CD4-positive, alpha-beta T cell treated with Interleukin-15 for 4 hours (primary cell): ENCODE measurements around the gene TUBGCP3.
"Not testable (repeated sequence)": the region's sequence is repeated elsewhere in the genome, so short reads cannot be mapped to it uniquely, and the experiment has no call there.

Source experiments
- DNase-seq: peaks from one replicate; pipeline ENCODE4 v3.0.0-alpha.2; 2020; ENCODE audit warnings: low spot score

TUBGCP3 gene

DNA sequence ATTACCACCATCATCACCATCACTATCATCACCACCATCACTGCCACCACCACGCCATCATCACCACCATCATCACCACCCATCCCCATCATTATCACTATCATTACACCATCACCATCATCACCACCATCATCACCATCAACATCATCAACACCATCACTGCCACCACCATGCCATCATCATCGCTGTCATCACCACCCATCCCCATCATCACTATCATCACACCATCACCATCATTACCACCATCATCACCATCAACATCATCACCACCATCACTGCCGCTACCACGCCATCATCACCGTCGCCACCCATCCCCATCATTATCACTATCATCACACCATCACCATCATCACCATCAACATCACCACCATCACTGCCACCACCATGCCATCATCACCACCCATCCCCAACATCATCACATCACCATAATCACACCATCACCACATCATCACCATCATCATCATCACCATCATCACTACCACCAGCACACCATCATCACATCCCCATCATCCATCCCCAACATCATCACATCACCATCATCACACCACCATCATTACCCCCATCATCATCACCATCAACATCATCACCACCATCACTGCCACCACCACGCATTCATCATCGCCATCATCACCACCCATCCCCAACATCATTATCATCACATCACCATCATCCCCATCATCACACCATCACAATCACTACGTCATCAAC, 61.7 kb downstream of the TUBGCP3 start:
- no peak for DNase-seq

DNA sequence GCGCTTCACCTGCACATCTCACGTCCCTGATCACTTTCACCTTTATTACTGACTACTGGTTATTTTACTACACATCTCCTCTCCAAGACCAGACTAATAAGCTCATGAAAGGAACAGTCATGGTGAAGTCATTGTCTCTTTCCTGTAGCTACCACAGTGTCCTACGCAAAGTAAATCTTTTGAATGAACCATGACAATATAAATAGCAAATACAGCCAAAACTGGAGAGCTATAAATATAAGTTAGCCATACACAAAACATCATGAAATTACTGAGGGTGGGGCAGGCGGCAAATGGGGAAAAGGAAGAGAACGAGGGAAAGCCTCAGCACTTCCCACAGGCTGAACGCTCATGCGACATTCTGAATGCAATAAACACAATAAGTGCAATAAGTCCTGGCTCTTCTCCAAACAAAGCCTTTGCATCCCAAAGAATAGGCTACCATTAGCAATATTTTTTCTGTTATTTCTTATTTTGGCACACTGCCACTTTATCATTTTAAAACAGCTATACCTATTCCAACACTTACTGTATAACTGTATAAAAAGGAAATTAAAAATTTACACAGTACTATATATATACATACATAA, 62.5 kb downstream of the TUBGCP3 start:
- DNase-seq: no peak

DNA sequence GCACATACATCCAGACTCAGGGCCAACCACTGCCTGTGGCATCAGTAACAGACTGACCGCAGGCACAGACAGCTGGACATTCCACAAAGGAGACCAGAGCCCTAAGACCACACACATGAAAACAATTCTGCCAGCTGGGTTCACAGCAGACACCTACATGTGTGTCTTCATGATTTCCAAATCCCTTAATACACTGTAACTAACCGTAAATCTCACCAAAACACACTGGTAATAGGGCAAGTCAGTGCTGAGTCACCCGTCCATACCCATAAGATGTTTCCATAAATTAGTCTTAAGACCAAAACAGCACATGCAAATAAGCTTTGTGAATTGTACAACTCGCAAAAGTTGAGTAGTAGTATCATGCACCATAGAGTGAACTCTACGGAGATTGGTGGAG, 65.4 kb downstream of the TUBGCP3 start:
- DNase-seq: no peak

DNA sequence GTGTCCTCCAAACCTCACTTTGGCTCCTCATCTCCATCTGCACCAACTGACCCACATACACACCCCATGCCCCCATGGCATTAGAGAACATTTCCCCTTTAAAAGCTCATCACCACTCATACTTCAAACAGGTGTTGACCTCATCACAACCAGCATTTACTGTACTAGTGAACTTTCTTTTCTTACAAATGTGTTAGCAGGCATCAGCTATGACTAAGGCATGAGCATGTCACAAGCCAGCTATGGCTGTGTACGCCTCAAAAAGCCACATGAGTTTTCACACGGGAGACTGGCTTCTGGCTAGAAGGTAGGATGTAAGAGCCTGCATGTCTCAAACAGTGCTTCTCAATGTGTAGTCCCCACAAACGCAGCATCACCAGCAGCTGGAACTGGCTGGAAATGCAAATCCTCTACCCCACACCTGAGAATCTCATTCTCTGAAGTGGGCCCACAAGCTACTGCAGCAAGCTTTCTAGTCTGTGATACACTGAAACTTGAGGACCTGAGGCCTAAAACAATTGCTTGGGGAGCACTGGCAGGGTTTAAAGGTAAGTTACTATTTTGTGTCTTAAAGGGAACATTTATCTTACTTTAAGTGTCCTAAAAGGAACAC, 66.8 kb downstream of the TUBGCP3 start:
- DNase-seq: no peak

DNA sequence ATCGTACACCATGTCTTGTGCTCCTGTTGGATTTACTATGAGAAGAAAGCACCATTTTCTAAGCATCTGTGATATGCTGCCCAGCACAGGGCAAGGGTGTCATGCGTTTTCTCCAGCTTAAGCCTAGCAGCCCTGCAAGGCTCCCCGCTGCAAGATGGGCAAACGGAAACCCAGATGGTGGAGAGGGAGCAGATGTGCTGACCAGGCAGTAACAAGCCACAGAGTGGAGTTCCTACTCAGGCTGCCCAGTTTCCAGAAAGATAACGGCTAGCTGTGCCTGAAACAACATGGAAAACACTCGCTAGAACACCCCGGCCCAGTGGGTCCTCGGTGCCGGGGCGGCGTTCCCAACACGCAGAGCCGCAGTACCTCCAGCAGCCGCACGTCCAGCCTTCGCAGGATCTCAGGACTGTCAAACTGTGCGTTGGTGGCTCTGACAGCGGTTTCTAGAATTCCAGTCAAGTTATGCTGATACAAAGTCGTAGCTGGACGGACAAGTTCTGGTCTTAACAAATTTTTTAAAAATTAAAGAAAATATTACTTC, 68.4 kb downstream of the TUBGCP3 start:
- no peak for DNase-seq

DNA sequence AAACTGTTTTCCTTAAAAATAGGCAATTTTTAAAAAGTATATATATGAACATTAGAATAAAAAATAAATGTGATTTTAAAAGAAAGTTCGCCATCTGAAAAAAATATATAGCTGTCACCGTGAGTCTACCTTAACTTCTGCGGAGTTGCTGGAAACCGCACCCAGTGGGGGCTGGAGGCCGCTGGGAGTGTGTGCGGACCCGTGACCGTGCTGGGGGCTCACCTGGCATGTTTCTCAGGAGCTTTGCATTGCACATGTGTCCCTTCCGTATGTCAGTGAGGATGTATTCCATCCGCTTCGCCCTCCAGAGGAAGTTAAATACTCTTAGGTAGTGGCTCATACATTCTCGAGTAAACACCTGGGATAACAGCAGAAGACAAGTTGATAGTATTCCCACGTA, 71.7 kb downstream of the TUBGCP3 start:
- no peak for DNase-seq

DNA sequence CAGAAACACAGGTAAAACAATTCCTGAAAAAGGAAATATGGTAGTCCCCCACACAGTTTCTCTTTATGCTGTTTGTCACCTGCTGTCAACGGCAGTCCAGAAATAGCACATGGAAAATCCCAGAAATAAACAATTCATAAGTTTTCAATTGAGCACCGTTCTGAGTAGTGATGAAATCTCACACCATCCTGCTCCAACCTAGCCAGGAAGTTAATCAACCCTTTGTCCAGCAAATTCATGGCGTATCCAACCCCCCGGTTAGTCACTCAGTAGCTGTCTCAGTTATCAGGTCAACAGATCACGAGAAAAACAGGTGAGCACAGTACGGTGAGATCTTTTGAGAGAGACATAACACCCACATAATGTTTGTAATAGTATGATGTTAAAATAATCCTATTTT, 74.2 kb downstream of the TUBGCP3 start:
- DNase-seq: no peak

DNA sequence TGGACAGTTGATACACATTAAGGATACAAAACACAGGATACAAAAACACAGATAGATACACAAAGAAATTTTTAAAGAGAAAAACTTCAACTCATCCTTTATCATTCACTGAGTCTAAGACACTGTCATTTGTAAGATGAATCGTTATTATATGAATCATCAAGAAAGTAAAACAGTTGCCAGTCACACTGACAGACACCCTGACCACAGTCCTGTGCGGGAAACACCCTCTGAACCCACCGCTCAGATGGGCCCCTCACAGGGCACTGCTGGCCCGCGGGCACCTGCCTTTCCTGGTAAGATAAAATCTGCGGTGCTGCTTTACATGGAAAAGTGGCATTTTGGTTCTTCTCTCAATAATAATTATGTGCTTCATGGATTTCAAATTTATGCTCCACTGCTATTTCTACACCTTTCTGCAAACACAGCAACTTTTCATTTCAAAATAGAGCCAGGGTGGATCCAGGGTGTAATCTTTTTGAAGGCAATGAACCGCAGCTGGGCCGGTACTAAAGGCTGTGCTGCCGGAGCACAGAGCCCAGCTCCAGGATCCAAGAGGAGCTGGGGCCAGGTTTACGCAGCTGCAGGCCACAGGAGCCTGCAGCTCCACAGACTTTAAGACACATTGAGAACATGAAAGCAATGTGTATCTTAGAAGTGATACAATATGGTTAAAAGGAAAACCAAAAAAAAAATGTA, 76.8 kb downstream of the TUBGCP3 start:
- no peak for DNase-seq

DNA sequence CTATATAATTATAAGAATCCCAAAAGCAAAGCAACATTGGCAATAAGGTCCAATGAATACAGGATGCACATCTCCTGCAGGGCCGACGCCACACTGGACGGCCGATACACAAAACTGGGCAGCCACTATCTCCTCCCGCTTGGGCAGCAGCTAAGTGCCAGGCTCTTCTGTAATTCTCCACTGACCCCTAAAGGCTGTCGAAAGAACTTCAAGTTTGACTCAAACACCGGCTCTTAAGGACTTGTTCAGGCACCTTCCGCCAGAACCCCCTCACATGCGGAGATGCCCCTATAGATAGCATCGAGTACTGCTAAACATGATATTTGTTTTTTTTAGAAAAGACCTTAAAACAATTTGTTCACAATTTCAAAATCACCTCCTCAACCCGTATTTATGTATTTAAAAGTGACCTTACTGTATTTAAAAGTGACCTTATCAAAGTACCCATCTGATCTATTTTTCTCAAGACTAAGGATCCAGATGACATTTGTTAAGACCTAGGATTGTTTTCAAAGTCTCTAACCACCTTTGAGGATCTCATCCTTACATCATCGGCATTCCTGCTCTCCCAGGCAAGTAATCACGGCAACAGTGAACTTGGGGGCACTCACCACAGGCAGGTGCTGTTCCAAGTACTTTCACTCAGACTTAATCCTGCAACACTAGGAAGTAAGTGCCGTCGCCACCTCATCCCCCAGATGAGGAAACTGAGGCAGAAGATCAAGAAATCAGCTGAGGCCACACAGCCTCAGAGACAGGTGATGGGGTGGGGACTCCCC, 77.8 kb downstream of the TUBGCP3 start:
- no peak for DNase-seq

DNA sequence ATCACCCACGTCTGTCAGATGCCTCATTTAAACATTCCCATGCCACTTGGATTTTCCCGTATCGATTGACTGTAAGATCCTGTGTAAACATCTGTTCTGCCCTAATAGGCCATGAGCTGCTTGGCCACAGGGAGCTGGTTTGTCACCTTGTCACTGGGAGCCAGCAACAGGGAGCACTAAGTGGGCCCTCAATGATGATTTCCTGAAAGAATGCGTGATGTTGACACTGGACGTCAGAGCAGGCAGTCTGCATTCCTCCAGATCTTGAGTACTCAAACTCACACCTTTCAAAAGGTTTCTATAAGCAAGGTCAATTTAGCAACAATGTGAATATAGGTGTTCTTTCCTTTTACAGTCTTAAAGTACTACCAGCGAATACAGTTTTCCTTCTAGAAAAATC, 78.8 kb downstream of the TUBGCP3 start:
- DNase-seq: no peak

DNA sequence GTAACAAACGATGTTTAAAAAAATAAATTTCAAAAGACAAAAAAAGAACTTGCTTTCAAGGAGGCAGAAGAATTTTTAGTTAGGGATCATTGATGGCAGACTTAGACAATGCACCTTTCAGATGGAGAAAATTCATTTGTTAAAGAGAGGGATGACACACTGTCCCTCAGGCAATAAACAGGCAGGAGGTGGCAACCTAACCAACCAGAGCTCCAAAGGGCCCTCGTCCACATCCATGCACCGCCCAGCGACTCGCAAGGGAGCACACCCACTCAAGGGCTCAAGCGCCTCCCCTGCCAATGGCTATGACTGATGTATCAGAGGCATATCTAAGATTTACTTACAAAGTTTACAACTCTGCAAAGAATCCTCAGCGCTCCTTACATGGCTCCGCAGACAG, 81.9 kb downstream of the TUBGCP3 start:
- DNase-seq: no peak

DNA sequence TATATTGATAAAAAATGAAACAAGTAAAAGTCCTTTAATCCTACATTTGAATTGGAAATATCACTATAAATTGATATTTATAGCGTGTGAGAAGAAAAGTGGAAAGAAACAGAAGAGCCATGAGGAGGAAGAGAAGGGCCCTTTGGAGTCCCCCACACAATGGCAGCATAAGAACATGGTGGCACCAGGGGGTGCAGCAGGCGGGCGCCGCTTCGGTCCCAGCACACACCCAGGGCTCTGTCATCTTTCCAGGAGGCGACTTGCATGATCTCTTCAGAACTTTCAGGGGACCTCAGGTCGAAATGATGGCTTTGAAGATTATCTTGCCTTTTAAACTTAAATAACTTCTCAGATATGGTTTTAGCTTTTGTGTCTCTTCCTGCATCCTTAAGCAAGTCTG, 91.8 kb downstream of the TUBGCP3 start:
- no peak for DNase-seq

DNA sequence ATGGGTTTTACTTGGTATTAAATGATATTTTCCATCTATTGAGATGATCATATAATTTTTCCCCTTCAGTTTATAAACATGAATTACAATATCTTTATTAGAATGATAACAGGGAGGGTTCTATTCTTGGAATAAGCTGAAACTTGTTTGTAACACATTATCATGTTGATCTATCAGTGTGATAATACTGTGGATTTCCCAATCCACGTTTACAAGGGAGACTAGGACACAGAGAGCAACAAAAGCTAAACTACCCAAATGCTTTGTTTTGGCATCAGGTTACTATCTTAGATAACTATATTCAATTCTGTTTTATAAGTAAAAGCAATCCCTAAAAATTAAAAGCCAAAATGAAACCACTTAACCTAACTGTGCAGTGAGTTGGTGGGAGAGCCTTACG, 92.5 kb downstream of the TUBGCP3 start:
- no peak for DNase-seq

DNA sequence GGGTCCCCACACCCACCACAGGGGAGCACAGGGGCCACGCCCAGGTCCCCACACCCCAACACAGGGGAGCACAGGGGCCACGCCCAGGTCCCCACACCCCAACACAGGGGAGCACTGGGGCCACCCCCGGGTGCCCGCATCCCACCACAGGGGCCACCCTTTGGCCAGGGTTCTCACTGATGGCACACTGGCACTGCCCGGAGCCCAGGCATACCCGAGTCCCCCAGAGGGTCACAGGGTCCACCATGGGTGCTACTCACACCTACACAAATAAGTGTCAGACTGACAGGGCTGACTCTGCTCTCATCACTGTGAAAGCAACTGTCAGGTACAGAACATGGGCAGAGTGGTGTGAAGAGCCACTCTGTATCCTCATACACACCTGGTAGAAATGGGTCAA, 98.8 kb downstream of the TUBGCP3 start:
- DNase-seq: no peak

DNA sequence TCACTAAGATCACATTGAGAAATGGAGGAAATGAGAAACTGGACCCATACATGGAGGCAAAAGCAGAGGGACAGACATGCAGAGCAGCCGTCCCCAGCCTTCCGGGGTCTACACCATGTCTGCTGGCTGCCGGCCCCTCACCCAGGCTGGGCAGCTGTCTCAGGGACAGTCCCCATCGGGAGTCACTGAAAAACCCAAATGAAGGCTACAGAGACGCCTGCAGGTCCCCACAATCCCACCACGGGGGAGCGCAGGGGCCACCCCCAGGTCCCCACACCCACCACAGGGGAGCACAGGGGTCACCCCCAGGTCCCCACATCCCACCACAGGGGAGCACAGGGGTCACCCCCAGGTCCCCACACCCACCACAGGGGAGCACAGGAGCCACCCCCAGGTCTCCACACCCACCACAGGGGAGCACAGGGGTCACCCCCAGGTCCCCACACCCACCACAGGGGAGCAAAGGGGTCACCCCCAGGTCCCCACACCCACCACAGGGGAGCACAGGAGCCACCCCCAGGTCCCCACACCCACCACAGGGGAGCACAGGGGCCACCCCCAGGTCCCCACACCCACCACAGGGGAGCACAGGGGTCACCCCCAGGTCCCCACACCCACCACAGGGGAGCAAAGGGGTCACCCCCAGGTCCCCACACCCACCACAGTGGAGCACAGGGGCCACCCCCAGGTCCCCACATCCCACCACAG, 99.5 kb downstream of the TUBGCP3 start:
- not testable (repeated sequence) for DNase-seq

DNA sequence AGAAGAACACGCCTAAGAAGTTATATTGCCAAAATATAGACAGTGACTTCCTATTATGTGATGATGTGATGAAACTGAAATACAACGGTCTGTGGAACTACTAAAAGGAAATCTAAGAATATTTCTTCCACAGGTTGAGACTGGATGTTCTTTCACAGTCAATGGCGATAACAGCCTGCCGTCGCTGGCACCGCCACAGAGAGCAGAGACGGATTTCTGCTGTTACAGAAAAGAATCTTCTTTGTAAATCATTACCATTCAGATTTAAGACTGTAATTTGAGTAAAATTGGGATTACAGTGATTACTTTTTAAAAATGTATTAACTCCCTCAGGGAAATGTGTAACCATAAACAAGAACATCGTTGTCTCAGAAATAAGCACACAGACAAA, 100.8 kb downstream of the TUBGCP3 start:
- no peak for DNase-seq

DNA sequence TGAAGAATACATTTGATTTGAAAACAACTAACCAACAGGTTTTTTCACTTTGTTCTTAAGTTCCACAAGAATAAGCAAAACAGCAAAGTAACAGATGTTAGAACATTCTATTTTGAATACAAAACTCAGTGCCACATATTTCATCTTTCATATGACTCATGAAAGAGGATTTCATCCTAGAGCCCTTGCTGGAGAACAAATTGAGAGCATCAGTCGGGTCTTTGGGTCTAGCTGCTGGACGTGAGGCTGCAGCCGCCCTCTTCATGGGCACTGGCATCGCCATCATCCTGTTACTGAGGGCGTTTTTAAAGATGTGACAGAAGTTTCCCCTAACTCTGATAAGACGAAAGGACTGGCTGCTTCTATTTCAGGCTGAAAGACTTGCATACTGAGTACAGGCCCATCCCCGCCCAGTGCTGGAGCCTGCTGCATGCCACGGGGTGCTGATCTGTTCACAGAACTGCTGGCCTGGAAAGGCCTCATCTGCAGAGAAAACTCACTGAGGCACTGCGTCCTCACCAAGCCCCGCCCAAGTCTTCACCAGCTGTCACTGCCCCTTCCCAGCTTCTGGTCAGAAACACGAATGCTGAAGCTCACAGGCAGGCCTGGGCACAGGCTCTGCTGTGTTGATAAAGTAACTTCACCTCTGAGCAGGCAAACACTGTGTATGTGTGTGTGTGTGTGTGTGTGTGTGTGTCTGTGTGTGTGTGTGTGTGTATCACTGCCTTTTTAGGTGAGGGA, 101.4 kb downstream of the TUBGCP3 start:
- no peak for DNase-seq

DNA sequence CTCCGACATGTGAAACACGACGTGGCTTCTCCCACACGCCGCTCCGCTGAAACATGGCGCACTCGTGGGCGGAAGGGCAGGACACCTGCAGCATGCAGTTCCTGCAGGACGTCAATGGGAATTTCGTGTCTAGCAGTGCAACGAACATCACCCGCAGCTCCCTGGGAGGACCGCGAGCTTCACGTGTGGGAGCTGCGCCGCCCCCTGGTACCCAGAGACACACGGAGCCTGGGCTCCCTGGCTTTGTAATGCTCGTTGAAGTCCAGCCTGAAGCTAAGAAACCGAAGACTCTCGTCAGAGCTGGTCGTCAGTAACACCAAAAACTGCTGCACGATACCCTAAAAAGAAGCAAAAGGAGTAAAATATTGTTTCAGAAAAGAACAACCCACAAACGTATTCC, 102.1 kb downstream of the TUBGCP3 start:
- not testable (repeated sequence) for DNase-seq

DNA sequence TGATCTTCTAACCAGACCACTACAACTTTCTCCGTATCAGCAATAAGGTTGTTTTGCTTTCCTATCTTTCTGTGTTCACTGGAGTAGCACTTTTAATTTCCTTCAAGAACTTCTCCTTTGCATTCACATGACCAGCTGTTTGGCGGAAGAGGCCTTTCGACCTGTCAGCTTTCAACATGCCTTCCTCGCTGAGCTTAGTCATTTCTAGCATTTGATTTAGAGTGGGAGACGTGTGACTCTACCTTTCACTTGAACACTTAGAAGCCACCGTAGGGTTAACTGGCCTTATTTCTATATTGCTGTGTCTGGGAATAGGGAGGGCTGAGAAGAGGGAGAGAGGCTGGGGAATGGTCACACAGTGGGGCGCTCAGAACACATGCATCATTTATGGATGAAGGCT, 104.7 kb downstream of the TUBGCP3 start:
- DNase-seq: no peak

DNA sequence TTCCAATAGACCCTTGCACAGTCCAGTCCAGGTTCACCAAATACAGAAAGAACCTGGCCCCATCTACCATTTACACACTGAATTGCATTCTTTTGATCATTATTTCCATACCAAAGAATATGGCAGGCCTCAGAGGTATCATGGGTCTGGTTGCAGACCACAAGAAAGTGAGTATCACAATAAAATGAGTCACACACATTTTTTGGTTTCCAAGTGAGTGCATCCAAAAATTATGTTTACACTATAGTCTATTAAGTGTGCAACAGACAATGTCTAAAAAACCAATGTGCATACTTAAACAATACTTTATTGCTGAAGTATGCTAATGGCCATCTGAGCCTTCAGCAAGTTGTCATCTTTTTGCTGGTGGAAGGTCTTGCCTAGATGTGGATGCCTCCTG, 106.5 kb downstream of the TUBGCP3 start:
- no peak for DNase-seq

DNA sequence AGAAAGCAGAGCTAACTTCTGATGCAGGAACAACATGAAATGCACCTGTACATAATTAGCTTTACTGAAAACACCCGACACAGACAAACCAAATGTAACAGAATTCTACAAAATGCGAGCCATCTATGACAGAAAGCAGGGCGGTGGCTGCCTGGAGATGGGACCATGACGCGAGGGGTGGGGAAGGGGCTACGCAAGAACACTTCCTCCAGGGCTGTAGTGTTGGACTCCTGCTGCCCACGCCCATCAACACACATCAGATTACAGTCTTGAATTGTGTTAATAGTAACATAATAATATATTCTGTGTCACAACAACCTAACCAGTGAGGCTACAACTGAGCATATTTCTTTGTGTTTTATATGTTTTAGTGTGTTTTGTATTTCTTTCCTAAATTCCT, 108.6 kb downstream of the TUBGCP3 start:
- DNase-seq: no peak
